GM19043 (cell line): ENCODE measurements around the gene SPRR5.

Source experiments
- ATAC-seq: cut with Tn5 transposase; IDR thresholded peaks from one replicate; pipeline ENCODE4 v1.9.1; 2021; ENCODE audit warnings: low read depth; ENCODE audit not compliant: unreplicated experiment

The SPRR5 gene, protein sequence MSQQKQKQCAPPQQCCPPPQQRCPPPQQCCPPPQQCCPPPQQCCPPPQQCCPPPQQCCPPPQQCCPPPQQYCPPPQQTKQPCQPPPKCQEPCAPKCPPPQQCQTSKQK

DNA sequence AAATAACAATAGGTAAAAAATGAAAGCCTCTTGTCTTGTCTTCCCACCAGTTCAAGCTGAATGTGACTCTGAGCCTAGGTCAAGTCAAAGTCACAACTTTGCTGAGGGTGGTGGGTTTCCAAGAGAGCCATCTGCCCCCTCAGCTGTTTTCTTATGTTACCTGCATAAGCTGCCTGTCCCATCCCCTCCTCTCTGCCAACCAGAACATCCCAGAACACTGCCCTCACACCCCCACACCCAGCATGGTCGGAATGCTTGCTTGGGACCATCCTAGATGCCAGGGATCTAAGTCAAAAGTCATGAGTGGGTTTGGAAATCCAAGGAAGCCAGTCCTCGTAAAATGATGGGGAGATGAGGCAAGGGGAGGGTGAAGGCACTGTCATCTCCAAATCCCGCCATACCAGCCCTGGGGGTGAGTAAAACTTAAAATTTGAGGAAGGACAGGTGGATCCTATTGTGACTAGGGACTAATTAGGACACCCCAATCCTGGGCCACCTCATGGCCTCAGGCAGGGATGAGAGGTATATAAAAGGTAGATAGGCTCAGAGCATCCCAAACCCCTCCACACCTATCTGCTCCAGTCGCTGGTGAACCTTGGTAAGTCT, at the start of gene SPRR5:
SPRR5 (plus strand) TSS at position 556 of the 606 bp plus-strand sequence. CDS start 1,349 bp downstream, outside the sequence.
- no peak for ATAC-seq

GRCh38 chr1:152899027-152899426, 48.0 kb upstream of the SPRR5 start:
- ATAC-seq = no peak

GRCh38 chr1:152899883-152900282, 47.1 kb upstream of the SPRR5 start:
- no peak for ATAC-seq

DNA sequence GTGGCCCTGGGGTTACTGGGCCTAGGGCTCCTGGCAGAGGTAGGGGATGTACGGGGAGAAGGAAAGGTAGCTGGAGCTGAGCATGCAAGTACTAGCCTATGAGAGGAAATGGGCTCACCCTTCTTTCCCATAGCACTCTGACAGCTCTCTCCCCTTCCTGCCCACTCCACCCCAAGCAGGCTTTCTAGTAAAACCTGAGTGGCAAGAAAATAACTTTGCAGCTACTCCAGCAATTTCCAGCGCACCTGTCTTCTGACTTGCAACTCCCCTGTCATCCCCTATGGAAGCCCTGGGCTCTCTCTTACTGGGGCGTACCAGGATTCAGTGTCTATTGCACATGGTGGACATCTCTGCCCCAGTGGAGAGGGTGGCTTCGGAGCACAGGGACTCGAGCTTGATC, 45.4 kb upstream of the SPRR5 start:
- no peak for ATAC-seq

GRCh38 chr1:152902636-152903035, 44.4 kb upstream of the SPRR5 start:
- ATAC-seq = no peak

DNA sequence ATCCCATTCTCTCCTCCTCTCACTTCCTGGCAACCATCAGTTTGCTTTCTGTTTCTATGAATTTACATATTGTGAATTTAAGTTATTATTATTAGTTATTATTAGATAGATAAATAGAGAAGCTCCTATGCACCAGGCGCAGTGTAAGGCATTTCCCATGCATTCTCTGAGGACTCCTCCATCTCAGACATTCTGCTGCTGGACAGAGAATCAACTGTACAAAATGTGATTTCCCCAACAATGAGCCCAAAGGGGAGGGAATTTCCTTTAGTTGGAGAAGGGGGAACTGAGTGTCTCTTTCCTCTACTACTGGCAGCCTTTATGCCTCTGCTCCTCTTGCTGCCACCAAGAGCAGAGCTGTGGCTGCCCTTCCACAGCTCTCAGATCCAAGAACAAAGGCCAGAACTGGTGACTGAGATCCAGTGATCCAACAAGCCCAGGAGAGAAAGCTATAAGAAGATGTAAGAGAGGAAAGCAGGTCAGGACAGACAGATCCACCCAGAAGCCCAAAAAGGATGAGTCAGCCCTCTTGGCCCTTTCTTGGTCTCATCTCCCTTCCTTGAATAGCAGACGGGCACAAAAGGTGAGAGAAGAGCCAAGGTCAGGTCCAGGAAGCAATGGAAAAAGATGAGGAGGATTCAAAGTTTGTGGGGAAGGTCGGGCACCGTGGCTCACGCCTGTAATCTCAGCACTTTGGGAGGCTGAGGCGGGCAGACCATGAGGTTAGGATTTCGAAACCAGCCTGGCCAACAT, 42.1 kb upstream of the SPRR5 start:
- no peak for ATAC-seq

GRCh38 chr1:152906023-152906565, 40.9 kb upstream of the SPRR5 start:
- ATAC-seq = no peak

DNA sequence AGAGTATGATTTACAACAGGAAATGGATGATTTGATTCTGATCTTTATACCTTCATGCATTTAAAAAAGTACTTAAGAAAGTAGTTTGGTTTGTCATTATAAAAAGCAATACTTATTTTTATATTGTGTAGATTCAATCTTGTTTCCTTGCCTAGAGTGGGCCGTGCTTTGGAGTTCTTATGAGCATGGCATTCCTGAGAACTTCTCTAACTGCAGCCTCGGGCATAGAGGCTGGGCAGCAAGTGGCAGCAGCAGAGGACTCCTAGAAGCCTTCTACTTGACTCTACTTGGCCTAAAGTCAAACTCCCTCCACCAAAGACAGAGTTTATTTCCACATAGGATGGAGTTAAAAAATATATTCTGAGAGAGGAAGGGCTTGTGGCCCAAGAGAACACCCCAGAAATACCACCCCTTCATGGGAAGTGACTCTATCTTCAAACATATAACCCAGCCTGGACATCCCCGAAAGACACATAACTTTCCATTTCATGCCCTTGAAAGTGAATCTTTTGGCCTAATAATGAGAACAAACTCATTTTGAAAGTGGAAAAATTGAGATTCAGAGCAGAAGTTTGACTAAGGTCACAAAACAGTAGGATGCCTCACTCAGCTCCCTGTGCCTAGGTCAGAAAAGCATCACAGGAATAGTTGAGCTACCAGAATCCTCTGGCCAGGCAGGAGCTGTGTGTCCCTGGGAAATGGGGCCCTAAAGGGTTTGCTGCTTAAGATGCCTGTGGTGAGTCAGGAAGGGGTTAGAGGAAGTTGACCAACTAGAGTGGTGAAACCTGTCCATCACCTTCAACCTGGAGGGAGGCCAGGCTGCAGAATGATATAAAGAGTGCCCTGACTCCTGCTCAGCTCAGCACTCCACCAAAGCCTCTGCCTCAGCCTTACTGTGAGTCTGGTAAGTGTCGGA, 39.1 kb upstream of the SPRR5 start, which contains the start of gene IVL:
IVL (plus strand) TSS at position 861 of the 916 bp plus-strand sequence. CDS start 1,252 bp downstream, outside the sequence.
- no peak for ATAC-seq

GRCh38 chr1:152909206-152909605, 37.8 kb upstream of the SPRR5 start:
- ATAC-seq = no peak

GRCh38 chr1:152912471-152912870, 34.5 kb upstream of the SPRR5 start:
- no peak for ATAC-seq

GRCh38 chr1:152912900-152913299, 34.1 kb upstream of the SPRR5 start:
- ATAC-seq = no peak

DNA sequence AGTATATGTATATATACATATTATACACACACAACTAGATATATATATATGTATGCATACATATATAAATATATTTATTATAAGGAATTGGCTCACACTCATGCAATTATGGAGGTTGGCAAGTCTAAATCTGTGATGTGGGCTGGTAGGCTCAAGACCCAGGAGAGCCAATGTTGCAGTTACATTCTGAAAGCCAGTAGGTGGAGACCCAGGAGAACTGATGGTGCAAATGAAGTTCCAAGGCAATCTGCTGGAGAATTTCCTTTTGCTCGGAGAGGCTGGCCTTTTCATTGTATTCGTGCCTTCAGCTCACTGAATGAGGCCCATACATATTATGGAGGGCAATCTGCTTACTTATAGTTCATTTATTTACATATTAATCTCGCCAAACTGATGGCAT, 29.2 kb upstream of the SPRR5 start:
- ATAC-seq = no peak

GRCh38 chr1:152919071-152919470, 27.9 kb upstream of the SPRR5 start:
- no peak for ATAC-seq

DNA sequence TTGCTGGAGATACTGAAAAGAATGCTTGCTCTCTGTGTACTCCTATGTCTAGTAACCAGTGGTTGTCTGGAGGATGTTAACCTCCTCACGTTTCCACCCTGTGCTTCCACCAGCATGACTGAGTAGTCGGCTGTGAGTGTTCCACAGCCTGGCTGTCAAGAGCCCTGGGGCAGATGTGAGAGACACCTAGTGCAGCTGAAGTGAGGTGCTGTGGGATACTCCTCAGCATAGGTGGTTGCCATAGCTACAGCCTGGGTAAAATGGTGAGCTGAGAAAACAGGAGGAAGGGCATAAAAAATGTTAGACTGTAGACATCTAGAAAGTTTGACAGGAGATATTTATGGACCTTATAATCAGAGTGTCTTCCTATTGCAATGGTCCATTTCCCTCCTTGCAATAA, 22.8 kb upstream of the SPRR5 start:
- ATAC-seq = no peak

DNA sequence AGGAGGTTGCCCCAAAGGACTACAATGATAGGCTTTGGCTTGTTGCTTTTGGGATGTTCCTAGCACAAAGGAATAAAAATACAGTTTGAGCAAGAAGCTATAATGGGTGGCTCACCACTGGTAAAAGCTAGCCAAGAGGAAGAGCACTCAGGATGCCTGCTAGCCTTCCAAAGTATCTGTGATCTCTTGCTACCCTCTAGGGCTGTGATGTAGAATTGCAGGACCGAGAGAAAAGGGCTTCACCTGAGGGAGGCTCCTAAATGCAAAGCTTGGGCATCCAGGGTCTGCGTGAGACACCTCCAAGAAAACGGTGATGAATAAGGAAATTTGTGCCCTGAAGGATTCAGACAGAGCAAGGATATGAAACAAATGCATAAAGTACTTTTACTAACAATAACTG, 20.9 kb upstream of the SPRR5 start:
- no peak for ATAC-seq

- ATAC-seq = no peak
These were observed 18.3 kb upstream of the SPRR5 start for GRCh38 chr1:152928671-152929070.

DNA sequence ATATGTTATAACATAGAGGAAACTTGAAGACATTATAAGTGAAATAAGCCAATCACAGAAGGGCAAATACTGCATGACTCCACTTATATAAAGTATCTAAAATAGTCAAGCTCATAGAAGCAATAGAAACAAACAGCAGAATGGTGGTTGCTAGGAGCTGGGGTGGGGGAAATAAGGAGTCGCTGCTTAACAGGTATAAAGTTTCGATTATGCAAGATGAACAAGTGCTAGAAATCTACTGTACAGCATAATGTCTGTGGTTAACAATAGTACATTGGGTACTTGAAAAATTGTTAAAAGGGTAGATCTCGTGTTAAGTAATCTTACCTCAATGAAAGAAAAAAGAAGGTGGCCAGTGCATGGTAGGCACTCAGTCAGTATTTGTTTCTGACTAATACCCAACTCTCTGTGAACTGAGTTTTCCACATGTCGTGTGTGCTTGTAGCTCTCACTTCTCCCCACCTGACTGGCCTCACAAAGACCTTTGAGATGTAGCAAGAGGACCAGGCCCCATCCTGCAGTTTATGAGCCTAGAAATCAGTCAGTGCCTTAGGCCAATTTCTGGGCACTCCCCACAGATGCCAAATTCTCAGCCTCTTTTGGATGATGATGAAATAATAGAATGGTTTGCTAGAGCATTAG, 14.7 kb upstream of the SPRR5 start:
- no peak for ATAC-seq

DNA sequence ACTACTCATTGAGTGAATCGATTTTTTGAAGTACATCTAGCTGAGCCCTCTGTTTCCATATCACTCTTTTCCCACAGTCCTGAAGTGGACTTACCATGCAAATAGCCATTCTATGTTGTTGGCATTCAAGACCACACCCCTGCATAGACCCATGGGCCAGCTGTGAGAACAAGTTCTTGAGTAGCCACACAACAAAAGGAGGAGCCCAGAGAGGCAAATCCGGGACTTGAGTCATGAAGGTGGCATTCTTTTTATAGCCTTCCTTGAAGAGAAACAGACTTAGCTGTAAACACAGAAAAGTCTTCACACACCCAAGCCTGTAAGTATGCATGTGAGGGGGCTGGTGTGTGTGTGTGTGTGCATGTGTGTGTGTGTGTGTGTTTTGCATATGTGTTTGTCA, 13.8 kb upstream of the SPRR5 start:
- no peak for ATAC-seq

DNA sequence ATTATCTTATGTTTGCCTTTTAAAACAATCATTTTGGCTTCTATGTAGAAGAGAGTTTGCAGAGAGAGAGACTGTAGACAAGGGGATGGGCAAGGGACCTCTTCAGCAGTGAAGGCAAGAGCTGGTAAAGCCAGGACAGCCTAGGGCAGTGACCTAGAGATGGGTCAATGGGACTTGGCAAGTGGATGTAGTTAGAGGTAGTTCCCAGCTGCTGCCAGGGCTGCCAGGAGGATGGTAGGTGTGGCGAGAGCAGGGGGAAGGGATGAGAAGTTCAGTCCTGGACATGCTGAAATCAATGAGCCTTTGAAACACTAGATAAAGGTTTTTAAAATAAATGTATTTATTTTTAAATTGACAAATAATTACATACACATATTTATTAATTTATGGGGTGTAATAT, 6.4 kb upstream of the SPRR5 start:
- ATAC-seq = no peak

DNA sequence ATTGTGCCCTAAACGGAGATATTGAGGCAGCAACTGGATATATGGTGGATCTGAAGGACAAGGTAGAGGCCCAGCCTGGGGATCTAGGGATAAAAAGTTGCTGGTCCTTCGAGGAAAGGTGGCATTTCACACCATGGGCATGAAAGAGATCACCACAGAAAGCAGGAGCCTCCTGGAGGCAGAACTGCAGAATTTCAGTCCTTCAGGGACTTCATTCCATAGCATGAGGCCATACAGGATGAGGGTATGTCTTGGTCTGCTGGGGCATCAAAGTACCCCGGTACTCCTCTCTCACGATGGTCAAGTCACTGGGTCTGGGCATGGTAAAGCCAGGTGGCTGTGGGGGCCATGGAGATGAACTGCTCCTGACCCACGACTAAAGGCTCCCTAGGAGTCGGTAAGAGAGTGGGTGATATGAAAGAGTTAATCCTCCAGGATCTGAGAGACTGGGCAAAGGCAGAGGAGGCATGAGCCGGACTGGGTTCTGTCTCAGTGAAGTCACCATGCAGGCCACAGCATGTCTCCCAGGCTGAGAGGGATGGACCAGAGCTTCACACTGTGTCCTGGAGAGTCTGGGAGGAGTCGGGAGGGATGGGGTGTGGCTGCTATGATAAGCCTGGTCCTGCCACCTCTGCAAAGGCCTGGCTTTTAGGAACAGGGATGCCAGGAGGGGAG, 5.8 kb upstream of the SPRR5 start:
- ATAC-seq = no peak
